Karpas-422 (cell line): ENCODE data around the gene SLCO3A1. TPM values are rescaled to one million over a fixed set of nuclear protein-coding genes. Genes with fewer than 3 reads are reported as not detected.

Experiments used
- DNase-seq: peaks from one replicate; pipeline ENCODE4 v3.0.0-alpha.2; 2015
- H2AFZ ChIP-seq: fragments of 200-600 bp; sonication (generic); 2 replicates; pipeline ENCODE4 v1.6.1; 2014; ENCODE audit warnings: antibody characterized with exemption, low read length, mixed read lengths
- H3K27ac ChIP-seq: fragments of 200-600 bp; sonication (generic); 2 replicates; pipeline ENCODE4 v1.5.1; 2014; ENCODE audit warnings: mild to moderate bottlenecking, low read length, moderate library complexity
- H3K27me3 ChIP-seq: fragments of 200-600 bp; sonication (generic); 2 replicates; pipeline ENCODE4 v1.6.1; 2014; ENCODE audit warnings: low read length, mixed read lengths
- H3K36me3 ChIP-seq: fragments of 200-600 bp; sonication (generic); 2 replicates; pipeline ENCODE4 v1.6.1; 2014; ENCODE audit warnings: low read length, mixed read lengths; ENCODE audit not compliant: insufficient read depth
- H3K4me1 ChIP-seq: fragments of 200-600 bp; sonication (generic); 2 replicates; pipeline ENCODE4 v1.6.1; 2014; ENCODE audit warnings: mild to moderate bottlenecking, low read length, mixed read lengths
- H3K4me2 ChIP-seq: fragments of 200-600 bp; sonication (generic); 2 replicates; pipeline ENCODE4 v1.6.1; 2014; ENCODE audit warnings: low read length, low read depth, mild to moderate bottlenecking; ENCODE audit not compliant: poor library complexity, severe bottlenecking
- H3K4me3 ChIP-seq: fragments of 200-600 bp; sonication (generic); 2 replicates; pipeline ENCODE4 v1.5.1; 2014; ENCODE audit warnings: mild to moderate bottlenecking, antibody characterized with exemption, low read length, mixed read lengths
- H3K79me2 ChIP-seq: fragments of 200-600 bp; sonication (generic); 2 replicates; pipeline ENCODE4 v1.6.1; 2014; ENCODE audit warnings: mild to moderate bottlenecking, low read length, mixed read lengths
- H3K9ac ChIP-seq: fragments of 200-600 bp; sonication (generic); 2 replicates; pipeline ENCODE4 v1.6.0; 2014; ENCODE audit warnings: low read length
- H3K9me2 ChIP-seq: fragments of 200-600 bp; sonication (generic), shearing (Covaris generic); replicated peaks from 2 replicates; pipeline ENCODE4 v1.6.0; 2014; ENCODE audit warnings: mild to moderate bottlenecking, low read length, moderate library complexity; ENCODE audit not compliant: insufficient read depth
- H3K9me3 ChIP-seq: fragments of 300-700, 200-600 bp; sonication (generic); 2 replicates; pipeline ENCODE4 v1.6.1; 2014; ENCODE audit warnings: low read length, mixed read lengths
- H4K20me1 ChIP-seq: fragments of 200-600 bp; sonication (generic); 2 replicates; pipeline ENCODE4 v1.6.1; 2014; ENCODE audit warnings: mild to moderate bottlenecking, antibody characterized with exemption, low read length, low read depth; ENCODE audit not compliant: insufficient read depth
- total RNA-seq: library from RNA; depleted of rRNA; stranded (reverse); fragments of >200 nt; shearing (Covaris generic); gene quantifications from 2 replicates; pipeline ENCODE4 v1.2.3, GENCODE V29; 2014; ENCODE audit warnings: low replicate concordance

Gene SLCO3A1
- total RNA-seq, 1 experiment from 2014 or later, result 36.2 TPM

DNA sequence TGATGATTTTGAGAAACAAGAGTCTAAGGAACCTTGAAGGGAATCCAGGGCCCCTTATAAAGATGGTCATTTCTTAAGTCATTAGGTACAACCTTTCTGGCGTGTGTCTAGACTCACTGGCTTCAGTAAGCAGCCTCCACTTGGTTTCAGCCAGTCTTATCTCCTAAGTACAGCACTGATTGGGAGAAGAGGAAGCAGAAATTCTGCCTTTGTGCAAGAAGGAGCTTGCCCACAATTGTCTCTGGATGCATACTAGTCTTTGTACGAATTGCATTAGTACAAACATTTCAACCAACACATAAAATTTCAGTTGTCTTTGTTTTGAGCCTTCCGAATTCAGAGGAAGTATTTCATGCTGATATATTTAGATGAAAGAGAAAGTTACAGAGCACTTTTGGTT is 139.4 kb downstream of the SLCO3A1 start:
- H3K9me3 ChIP-seq, result no peaks in the 10 kb centered on the region
- H3K9ac ChIP-seq, result no peak overlapping the region
- H4K20me1 ChIP-seq, result peaks cover 2% of the 10 kb centered on the region; the same call in 1 of the 2 replicates

DNA sequence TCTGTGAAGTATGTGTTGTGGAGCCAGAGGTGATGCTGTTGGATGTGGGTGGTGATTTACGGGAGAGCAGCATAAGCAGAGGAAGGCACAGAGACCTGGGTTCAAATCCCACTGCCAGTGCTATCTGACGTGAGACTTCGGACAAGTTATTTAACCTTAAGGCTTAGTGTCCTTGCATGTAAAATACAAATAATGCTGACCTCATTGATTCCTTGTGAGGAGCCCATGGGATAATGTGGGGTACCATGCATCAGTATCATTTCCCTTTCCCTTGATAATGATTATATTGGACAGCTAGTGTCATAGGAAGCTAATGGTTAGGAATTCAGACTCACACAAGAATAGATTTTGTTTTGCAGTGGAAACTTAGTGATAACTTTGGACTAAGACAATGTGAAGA is 141.6 kb downstream of the SLCO3A1 start:
- no peak for DNase-seq
- Histone ChIP-seq H3K27me3 (no peaks in the 10 kb centered on the region), H4K20me1 (0 out of 2 replicates have a peak, but pooled peaks cover under 1% of the 10 kb centered on the region), H3K4me1 (peaks cover 16% of the 10 kb centered on the region), H3K79me2 (peaks cover 99% of the 10 kb centered on the region), H3K36me3 (no peaks in the 10 kb centered on the region), H3K9me2 (no peaks in the 10 kb centered on the region), H3K4me3 (no peak overlapping the region), H3K9me3 (no peaks in the 10 kb centered on the region), H3K4me2 (no peak overlapping the region), H2AFZ (no peak overlapping the region), H3K9ac (no peak overlapping the region), H3K27ac (no peak overlapping the region)

More for the DNA sequence above, 139.4 kb downstream of the SLCO3A1 start:
- H3K4me2 ChIP-seq, result no peak overlapping the region
- H3K27ac ChIP-seq, result peak overlapping the region; percentile 9; the same call in 1 of the 2 replicates
- H3K27me3 ChIP-seq, result no peaks in the 10 kb centered on the region
- H2AFZ ChIP-seq, result no peak overlapping the region
- peaks cover 30% of the 10 kb centered on the region for H3K4me1 ChIP-seq
- H3K79me2 ChIP-seq, result peaks cover 99% of the 10 kb centered on the region
- no peaks in the 10 kb centered on the region for H3K9me2 ChIP-seq
- H3K36me3 ChIP-seq, result no peaks in the 10 kb centered on the region
- DNase-seq, result no peak
- H3K4me3 ChIP-seq, result no peak overlapping the region

DNA sequence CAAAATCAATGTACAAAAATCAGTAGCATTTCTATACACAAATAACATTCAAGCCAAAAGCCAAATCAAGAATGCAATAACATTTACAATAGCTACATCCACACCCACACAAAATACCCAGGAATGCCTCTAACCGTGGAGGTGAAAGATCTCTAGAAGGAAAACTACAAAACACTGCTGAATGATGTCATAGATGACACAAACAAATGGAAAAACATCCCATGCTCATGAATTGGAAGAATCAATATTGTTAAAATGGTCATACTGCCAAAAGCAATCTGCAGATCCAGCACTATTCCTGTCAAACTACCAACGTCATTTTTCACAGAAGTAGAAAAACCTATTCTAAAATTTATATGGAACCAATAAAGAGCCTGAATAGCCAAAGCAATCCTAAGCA is 143.7 kb downstream of the SLCO3A1 start:
- H3K79me2 ChIP-seq, result peaks cover 98% of the 10 kb centered on the region
- H3K4me1 ChIP-seq, result peaks cover 10% of the 10 kb centered on the region
- no peaks in the 10 kb centered on the region for H3K9me2 ChIP-seq
- H3K36me3 ChIP-seq, result no peaks in the 10 kb centered on the region
- H4K20me1 ChIP-seq, result peaks cover 9% of the 10 kb centered on the region; the same call in 1 of the 2 replicates
- no peak overlapping the region for H3K27ac ChIP-seq
- H3K9ac ChIP-seq, result no peak overlapping the region
- H3K9me3 ChIP-seq, result no peaks in the 10 kb centered on the region
- no peaks in the 10 kb centered on the region for H3K27me3 ChIP-seq
- no peak overlapping the region for H2AFZ ChIP-seq
- no peak overlapping the region for H3K4me2 ChIP-seq
- DNase-seq, result no peak
- no peak overlapping the region for H3K4me3 ChIP-seq

DNA sequence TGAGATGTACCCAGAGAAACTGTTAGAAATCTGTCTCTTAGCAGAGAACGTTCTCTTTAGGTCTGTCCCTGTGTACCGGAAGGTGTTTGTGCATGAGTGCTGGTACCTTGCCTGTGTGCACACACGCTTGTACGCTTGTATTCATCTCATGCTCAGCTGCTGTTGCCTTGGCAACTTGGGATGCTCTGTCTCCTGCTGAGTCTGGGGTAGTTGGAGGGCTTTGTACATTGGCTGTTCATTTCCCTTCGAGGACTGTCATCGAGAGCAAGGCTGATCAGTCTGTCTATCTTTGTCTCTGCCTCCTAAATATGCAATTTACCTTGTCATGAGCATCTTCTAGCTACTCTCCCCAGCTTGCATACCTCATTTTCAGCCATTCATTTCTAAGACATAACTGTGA is 147.2 kb downstream of the SLCO3A1 start:
- H3K9me2 ChIP-seq, result no peaks in the 10 kb centered on the region
- no peak overlapping the region for H3K4me2 ChIP-seq

DNA sequence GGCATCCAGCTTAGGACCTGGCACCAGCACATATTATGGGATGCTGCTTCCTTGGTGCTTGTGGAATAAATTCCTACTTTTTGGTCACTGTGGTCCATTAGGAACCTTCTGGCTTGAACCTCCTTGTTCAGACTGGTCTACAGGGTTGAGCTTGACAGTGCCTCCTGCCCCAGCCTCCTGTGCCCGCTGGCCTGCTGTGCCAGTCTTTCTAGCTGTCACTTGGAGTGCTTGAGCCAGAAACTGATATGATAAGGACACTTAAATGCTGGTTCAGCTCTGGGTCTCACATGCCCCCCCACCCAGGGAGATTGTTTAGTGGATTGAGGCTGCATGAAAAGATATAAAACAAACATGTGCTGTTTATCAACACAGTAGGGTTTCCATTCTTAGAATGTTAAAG is 147.8 kb downstream of the SLCO3A1 start:
- H3K9ac ChIP-seq, result no peak overlapping the region
- H3K79me2 ChIP-seq, result peaks cover 98% of the 10 kb centered on the region
- no peaks in the 10 kb centered on the region for H3K27me3 ChIP-seq
- no peak for DNase-seq
- no peak overlapping the region for H2AFZ ChIP-seq
- peaks cover 46% of the 10 kb centered on the region for H4K20me1 ChIP-seq
- H3K36me3 ChIP-seq, result no peaks in the 10 kb centered on the region
- peaks cover 28% of the 10 kb centered on the region for H3K4me1 ChIP-seq
- H3K4me3 ChIP-seq, result no peak overlapping the region
- H3K4me2 ChIP-seq, result no peak overlapping the region
- H3K9me2 ChIP-seq, result no peaks in the 10 kb centered on the region
- H3K9me3 ChIP-seq, result no peaks in the 10 kb centered on the region
- no peak overlapping the region for H3K27ac ChIP-seq

More for the DNA sequence above, 147.2 kb downstream of the SLCO3A1 start:
- H4K20me1 ChIP-seq, result peaks cover 40% of the 10 kb centered on the region
- no peak overlapping the region for H2AFZ ChIP-seq
- H3K27me3 ChIP-seq, result no peaks in the 10 kb centered on the region
- H3K9ac ChIP-seq, result no peak overlapping the region
- DNase-seq, result no peak
- H3K36me3 ChIP-seq, result no peaks in the 10 kb centered on the region
- H3K79me2 ChIP-seq, result peaks cover 98% of the 10 kb centered on the region
- no peak overlapping the region for H3K4me3 ChIP-seq
- H3K4me1 ChIP-seq, result peaks cover 28% of the 10 kb centered on the region
- no peak overlapping the region for H3K27ac ChIP-seq
- no peaks in the 10 kb centered on the region for H3K9me3 ChIP-seq

DNA sequence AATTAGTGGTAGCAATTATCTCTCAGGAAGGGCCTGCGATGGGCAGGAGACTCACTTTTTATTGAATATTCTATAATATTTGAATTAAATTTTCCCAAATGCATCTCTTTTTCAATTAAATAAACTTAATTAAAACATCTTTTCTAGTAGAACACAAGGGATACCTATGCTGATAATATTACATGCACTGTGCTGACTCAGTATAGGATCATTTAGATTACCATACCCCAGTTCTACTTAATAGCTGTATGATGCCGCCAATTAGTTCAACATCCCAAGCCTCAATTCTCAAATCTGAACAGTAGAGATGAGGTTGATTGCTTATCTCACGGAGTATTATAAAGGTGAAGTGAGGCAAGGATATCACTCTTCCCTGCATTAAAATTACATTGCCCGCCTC is 149.2 kb downstream of the SLCO3A1 start:
- H3K4me1 ChIP-seq, result peaks cover 28% of the 10 kb centered on the region
- no peaks in the 10 kb centered on the region for H3K27me3 ChIP-seq
- no peak overlapping the region for H3K9ac ChIP-seq
- H3K4me3 ChIP-seq, result no peak overlapping the region
- H2AFZ ChIP-seq, result no peak overlapping the region
- no peak for DNase-seq
- no peak overlapping the region for H3K4me2 ChIP-seq
- H4K20me1 ChIP-seq, result peaks cover 58% of the 10 kb centered on the region
- H3K27ac ChIP-seq, result no peak overlapping the region
- no peaks in the 10 kb centered on the region for H3K9me3 ChIP-seq
- H3K36me3 ChIP-seq, result no peaks in the 10 kb centered on the region
- no peaks in the 10 kb centered on the region for H3K9me2 ChIP-seq
- peaks cover 98% of the 10 kb centered on the region for H3K79me2 ChIP-seq

DNA sequence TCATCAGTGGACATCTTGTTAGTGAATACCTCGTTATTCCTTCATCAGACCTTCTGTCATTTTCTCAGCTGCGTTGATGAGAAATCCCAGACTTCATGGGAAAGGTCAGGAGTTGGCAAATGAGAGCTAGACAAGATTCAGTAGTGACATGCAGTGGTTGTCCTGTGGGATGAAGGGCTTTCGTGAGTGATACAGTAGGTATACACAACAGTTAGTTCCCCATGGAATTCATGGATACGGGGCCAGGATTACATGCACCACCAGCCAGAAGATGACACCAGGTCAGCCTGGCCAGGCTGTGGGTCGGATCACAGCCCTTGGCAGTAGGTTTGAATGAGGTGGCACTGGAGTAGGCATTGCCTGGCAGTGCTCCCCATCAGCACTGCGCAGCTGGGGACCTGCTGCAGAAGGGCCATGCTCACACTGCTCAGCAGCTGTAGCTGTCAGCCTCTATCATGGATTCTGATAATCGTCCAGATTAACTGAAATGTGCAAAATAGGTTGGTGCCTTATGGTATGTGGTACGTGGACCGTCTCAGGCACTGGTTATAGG is 150.1 kb downstream of the SLCO3A1 start:
- Histone ChIP-seq H3K9me3 (no peaks in the 10 kb centered on the region), H3K4me3 (no peak overlapping the region), H3K4me1 (peaks cover 28% of the 10 kb centered on the region), H3K36me3 (no peaks in the 10 kb centered on the region), H3K9ac (no peak overlapping the region), H3K27me3 (no peaks in the 10 kb centered on the region), H4K20me1 (peaks cover 58% of the 10 kb centered on the region), H3K4me2 (no peak overlapping the region), H3K9me2 (no peaks in the 10 kb centered on the region), H3K27ac (no peak overlapping the region), H2AFZ (no peak overlapping the region), H3K79me2 (peaks cover 98% of the 10 kb centered on the region)
- no peak for DNase-seq

DNA sequence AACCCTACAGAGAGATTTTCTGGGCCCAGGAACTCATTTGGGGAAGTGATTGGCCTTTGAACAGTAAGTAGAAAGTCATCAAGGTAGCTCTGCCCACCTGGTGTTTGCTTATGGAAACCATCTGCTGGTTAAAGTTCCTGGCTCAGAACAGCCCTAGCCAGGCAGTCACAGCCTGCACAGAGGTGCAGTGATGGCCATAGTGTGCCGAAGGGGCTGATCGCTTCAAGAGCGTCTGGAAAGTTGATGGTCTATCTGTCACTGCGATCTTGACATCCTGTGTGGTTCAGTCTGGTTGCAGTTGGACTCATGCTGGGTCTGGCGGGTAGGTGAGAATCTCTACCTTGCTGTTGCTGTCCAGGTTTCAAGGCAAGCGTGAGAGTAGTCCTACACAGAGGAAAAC is 151.6 kb downstream of the SLCO3A1 start:
- Histone ChIP-seq H3K9me2 (no peaks in the 10 kb centered on the region), H3K36me3 (no peaks in the 10 kb centered on the region), H3K79me2 (peaks cover 99% of the 10 kb centered on the region), H4K20me1 (peaks cover 63% of the 10 kb centered on the region), H3K27me3 (no peaks in the 10 kb centered on the region), H3K27ac (no peak overlapping the region; the same call in 1 of the 2 replicates), H3K9ac (no peak overlapping the region), H3K9me3 (no peaks in the 10 kb centered on the region), H3K4me2 (no peak overlapping the region), H3K4me3 (no peak overlapping the region), H2AFZ (no peak overlapping the region), H3K4me1 (peaks cover 34% of the 10 kb centered on the region)
- peak; percentile 55 for DNase-seq
